ENCODE results near the gene ROPN1L.

Gene ROPN1L

GRCh38 chr5:10511741-10512640 is 70.3 kb downstream of the ROPN1L start:
- TF ChIP-seq CTCF (IDR thresholded peaks at IDR 0.05), result no peak

- TF ChIP-seq CTCF (IDR thresholded peaks at IDR 0.05), result no peak
These were observed 72.1 kb downstream of the ROPN1L start for GRCh38 chr5:10513501-10514442.

Data from LNCAP (cell line).